Activated T-helper 1 cell treated with anti-CD3 and anti-CD28 coated beads, Interleukin-12 subunit alpha, Interleukin-12 subunit beta, Interleukin-2, Interleukin-4 antibody, amounts not matched to agents 30 ng/mL and 10 ng/mL and 1 ng/mL, durations not matched to agents 14 hours and 24 hours and 36 hours (primary cell): ENCODE results near the gene ITCH. TPM values are rescaled to one million over a fixed set of nuclear protein-coding genes. Genes with fewer than 3 reads are reported as not detected.
"Not testable (repeated sequence)": the region's sequence is repeated elsewhere in the genome, so short reads cannot be mapped to it uniquely, and the experiment has no call there.

Experiments used
- DNase-seq: peaks from one replicate; pipeline ENCODE4 v3.0.0; 2021; ENCODE audit warnings: low spot score
- H3K27ac Mint-ChIP-seq: one replicate; pipeline ENCODE4 v1.8.0; 2021; ENCODE audit warnings: mild to moderate bottlenecking, mixed read lengths
- H3K27me3 Mint-ChIP-seq: one replicate; pipeline ENCODE4 v1.8.0; 2022; ENCODE audit warnings: mild to moderate bottlenecking, moderate library complexity, mixed read lengths; ENCODE audit not compliant: insufficient read depth
- H3K36me3 Mint-ChIP-seq: one replicate; pipeline ENCODE4 v1.8.0; 2021; ENCODE audit warnings: low read depth, mixed read lengths
- H3K4me1 Mint-ChIP-seq: one replicate; pipeline ENCODE4 v1.8.0; 2021; ENCODE audit warnings: low read depth, mixed read lengths
- H3K4me3 Mint-ChIP-seq: one replicate; pipeline ENCODE4 v1.8.0; 2021; ENCODE audit warnings: mild to moderate bottlenecking, moderate library complexity, mixed read lengths
- H3K9me3 Mint-ChIP-seq: one replicate; pipeline ENCODE4 v1.8.0; 2021; ENCODE audit warnings: mixed read lengths
- intact Hi-C: fragments of 100-400 bp; cut with micrococcal nuclease; formaldehyde crosslinking; loops from one replicate; pipeline ENCODE4 v1.15.1; 2024
- total RNA-seq: library from RNA; stranded (reverse); gene quantifications from 2 replicates; pipeline ENCODE4 v1.2.3, GENCODE V29; 2022

Gene ITCH
- total RNA-seq, 1 donor from 2014 or later, result 55.6 TPM

DNA sequence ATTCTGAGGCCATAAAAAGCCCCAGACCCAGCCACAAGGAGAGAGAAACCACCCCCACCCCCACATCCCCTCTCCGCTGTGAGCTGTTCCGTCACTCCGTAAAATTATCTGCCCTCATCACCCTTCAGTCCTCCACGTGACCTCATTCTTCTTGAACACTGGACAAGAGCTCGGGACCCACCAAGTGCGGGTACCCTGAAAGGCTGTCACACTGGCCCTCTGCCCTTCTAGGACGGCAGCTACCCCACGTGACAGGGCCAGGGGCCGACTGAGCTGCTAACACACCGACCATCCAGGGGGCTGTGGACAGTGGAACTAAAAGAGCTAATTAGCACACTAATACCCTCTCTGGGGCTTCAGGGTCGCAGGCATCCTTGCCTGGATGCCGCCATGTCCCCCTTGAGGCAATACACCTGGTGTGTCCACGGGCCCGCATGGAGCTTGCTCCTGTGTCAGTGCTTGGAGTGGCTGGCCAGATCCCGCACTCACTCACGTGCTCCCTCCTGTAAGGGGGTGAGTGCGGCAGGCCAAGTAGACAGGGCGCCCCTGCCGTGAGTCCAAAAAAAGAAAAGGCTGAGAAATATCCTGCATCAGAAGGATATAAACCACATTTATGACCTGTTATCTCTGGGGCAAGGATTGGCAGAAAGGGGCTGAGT, 30.7 kb upstream of the ITCH start:
- no peaks in the 10 kb centered on the region for H3K27me3 Mint-ChIP-seq
- H3K4me3 Mint-ChIP-seq, result no peak overlapping the region
- no peaks in the 10 kb centered on the region for H3K9me3 Mint-ChIP-seq
- no peaks in the 10 kb centered on the region for H3K36me3 Mint-ChIP-seq
- intact Hi-C loops, result no loop called here
- no peak for DNase-seq
- H3K27ac Mint-ChIP-seq, result no peak overlapping the region
- no peaks in the 10 kb centered on the region for H3K4me1 Mint-ChIP-seq

DNA sequence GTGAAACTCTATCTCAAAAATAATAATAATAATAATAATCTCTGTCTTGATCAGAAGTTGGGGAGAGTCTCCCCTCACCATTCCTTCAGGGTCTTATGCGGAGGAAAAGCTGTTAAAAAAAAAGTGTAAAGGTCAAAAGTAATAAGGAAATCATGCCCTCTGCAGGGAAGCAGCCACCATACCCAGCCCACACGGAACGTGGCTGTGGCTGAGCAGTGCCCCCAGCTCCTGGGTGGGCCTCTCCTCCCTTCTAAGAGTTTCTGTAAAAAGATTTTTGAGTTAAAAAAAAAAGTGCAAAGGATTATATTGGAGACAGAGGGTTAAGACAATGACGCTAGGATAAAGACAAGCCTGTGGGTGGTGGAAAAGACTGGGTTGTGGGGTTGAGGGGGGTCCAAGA, 29.3 kb upstream of the ITCH start:
- H3K27ac Mint-ChIP-seq, result no peak overlapping the region
- intact Hi-C loops, result no loop called here
- no peaks in the 10 kb centered on the region for H3K36me3 Mint-ChIP-seq
- H3K9me3 Mint-ChIP-seq, result no peaks in the 10 kb centered on the region
- H3K27me3 Mint-ChIP-seq, result no peaks in the 10 kb centered on the region
- H3K4me1 Mint-ChIP-seq, result no peaks in the 10 kb centered on the region
- no peak for DNase-seq
- H3K4me3 Mint-ChIP-seq, result no peak overlapping the region

DNA sequence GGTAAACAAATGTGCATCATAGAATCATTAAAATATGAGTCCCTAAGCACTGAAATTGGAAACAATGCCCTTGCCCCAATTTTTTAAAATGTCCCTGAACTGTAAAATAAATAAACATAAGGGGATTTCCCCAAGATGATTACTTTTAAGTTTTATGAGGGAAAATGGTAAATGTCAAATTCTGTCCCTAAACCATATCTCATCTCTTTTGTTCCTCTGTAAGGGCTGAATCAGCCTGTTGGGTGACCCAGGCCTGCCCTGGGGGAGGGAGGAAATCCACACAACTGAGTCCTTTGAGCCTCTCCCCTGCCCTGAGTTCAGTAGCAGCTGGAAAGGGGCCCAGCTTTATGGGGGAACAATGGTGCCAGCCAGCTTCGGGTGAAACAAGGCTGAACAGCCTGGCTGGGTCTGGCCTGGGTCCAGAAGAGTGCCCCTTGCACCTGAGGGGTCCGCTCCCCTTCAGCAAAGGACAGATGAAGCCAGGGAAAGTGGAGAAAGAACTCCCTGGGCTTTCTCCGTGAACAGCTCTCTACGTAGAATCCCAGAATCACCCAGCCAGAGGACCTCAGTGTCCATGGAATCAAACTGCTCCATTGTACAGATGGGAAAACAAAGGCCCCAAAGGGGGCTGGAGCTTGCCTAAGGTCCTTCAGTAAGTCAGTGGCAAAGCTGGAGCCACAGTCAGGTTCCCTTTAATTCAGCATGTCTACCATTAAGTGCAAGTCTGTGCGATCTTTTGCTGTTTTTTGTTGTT, 28.2 kb upstream of the ITCH start:
- Mint-ChIP-seq H3K36me3 (no peaks in the 10 kb centered on the region), H3K4me3 (no peak overlapping the region), H3K27me3 (no peaks in the 10 kb centered on the region), H3K4me1 (no peaks in the 10 kb centered on the region), H3K9me3 (no peaks in the 10 kb centered on the region), H3K27ac (no peak overlapping the region)
- DNase-seq, result no peak
- intact Hi-C loops, result no loop called here

DNA sequence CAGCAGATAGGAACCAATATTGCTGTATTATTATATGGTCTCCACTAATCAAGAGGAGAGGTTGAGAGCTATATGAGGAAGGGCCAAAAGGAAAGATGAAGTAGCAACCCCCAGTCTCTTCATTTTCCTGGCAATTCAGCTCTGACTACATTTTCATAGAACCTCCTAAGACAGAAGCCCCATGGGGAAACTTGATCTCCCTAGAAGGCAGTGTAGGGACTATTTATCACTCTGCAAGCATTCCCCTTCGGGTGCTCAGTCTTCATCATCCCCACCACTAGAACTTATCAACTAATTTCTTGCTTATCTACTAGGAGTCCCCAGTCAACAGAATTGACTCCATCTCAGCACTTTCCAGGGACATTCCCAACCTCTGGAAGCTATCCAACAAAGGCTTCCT, 25.5 kb upstream of the ITCH start:
- no peak overlapping the region for H3K27ac Mint-ChIP-seq

DNA sequence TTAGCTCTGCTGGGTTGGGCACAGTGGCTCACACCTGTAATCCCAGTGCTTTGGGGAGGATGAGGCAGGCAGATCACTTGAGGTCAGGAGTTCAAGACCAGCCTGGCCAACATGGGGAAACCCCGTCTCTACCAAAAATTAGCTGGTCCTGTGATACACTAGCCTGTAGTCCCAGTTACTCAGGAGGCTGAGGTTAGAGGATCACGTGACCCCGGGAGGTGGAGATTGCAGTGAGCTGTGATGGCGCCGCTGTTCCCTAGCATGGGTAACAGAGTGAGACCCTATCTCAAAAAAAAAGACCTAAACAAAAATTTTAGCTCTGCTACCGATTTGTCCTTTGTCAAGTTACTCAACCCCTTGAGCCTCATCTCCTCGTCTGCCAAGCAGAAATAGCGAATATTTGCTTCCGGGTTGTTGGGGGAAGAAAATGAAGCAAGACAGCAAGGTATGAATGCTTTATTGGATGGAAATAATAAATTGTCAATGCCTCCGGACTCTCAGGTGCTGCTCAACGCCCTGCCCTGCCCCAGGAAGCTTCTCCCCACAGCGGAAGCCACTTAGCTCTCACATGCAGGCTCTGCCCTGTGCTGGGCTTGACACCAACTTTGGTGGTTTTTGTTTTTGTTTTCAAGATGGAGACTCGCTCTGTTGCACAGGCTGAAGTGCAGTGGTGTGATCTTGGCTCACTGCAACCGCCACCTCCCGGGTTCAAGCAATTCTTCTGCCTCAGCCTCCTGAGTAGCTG, 24.9 kb upstream of the ITCH start:
- Mint-ChIP-seq H3K36me3 (no peaks in the 10 kb centered on the region), H3K4me3 (no peak overlapping the region), H3K9me3 (no peaks in the 10 kb centered on the region), H3K27me3 (no peaks in the 10 kb centered on the region), H3K27ac (no peak overlapping the region), H3K4me1 (no peaks in the 10 kb centered on the region)
- DNase-seq, result no peak
- intact Hi-C loops, result no loop called here

More for the DNA sequence above, 25.5 kb upstream of the ITCH start:
- H3K9me3 Mint-ChIP-seq, result no peaks in the 10 kb centered on the region
- H3K36me3 Mint-ChIP-seq, result no peaks in the 10 kb centered on the region
- intact Hi-C loops, result no loop called here
- H3K4me3 Mint-ChIP-seq, result no peak overlapping the region
- H3K27me3 Mint-ChIP-seq, result no peaks in the 10 kb centered on the region
- H3K4me1 Mint-ChIP-seq, result no peaks in the 10 kb centered on the region
- no peak for DNase-seq

DNA sequence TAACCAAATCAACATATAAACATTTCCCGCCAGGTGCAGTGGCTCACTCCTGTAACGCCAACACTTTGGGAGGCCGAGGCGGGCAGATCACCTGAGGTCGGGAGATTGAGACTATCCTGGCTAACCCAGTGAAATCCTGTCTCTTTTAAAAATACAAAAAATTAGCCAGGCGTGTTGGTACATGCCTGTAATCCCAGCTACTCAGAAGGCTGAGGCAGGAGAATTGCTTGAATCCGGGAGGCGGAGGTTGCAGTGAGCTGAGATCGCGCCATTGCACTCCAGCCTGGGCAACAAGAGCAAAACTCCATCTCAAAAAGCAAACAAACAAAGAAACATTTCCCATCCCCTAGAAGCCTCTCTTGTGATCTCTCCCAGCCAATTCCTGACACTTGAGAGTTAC, 22.3 kb upstream of the ITCH start:
- not testable (repeated sequence) for H3K4me3 Mint-ChIP-seq, DNase-seq

DNA sequence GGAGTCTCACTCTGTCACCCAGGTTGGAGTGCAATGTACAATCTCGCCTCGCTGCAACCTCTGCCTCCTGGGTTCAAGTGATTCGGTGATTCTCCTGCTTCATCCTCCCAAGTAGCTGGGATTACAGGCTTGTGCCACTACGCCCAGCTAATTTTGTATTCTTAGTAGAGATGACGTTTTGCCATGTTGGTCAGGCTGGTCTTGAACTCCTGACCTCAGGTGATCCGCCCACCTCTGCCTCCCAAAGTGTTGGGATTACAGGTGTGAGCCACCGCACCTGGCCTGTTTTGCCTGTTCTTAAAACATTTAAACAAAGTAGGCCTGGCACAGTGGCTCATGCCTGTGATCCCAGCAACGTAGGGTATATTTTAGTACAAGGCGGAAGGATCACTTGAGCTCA, 21.9 kb upstream of the ITCH start:
- not testable (repeated sequence) for H3K4me1 Mint-ChIP-seq

More for the DNA sequence above, 22.3 kb upstream of the ITCH start:
- H3K9me3 Mint-ChIP-seq, H3K36me3 Mint-ChIP-seq, H3K4me1 Mint-ChIP-seq, H3K27ac Mint-ChIP-seq, H3K27me3 Mint-ChIP-seq, intact Hi-C loops: not testable (repeated sequence)

DNA sequence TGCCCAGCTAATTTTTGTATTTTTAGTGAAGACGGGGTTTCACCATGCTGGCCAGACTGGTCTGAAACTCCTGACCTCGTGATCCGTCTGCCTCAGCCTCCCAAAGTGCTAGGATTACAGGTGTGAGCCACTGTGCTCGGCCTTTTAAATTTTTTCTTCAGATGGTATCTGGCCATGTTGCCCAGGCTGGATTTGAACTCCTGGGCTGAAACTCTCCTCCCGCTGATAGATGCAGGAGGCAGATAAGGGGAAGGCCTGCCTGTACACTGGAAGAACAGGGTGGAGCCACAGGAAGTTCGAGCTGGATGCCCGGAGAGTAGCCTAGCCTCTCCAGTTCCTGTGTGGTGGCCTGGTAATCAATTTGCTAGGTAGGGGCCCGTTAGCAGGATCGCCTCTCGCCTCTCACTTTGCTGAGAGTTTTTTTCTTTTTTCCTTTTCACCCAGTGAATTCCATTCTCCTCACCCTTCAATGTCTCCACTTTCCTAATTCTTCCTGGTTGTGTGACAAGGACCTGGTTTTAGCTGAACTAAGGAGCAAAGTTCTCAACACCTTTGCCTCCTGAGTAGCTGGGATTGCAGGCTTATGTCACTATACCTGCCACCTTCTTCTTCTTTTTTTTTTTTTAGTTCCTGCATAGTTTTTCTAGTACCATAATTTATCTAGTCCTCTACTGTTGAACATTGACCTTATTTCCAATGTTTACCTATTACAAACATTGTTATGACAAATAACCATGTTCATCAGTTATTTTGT, 19.4 kb upstream of the ITCH start:
- Mint-ChIP-seq H3K9me3 (no peaks in the 10 kb centered on the region), H3K4me1 (no peaks in the 10 kb centered on the region), H3K27ac (no peak overlapping the region), H3K36me3 (no peaks in the 10 kb centered on the region), H3K27me3 (no peaks in the 10 kb centered on the region), H3K4me3 (no peak overlapping the region)
- intact Hi-C loops, result no loop called here
- no peak for DNase-seq

More for the DNA sequence above, 21.9 kb upstream of the ITCH start:
- H3K4me3 Mint-ChIP-seq, intact Hi-C loops, DNase-seq, H3K27me3 Mint-ChIP-seq, H3K36me3 Mint-ChIP-seq, H3K9me3 Mint-ChIP-seq, H3K27ac Mint-ChIP-seq: not testable (repeated sequence)

DNA sequence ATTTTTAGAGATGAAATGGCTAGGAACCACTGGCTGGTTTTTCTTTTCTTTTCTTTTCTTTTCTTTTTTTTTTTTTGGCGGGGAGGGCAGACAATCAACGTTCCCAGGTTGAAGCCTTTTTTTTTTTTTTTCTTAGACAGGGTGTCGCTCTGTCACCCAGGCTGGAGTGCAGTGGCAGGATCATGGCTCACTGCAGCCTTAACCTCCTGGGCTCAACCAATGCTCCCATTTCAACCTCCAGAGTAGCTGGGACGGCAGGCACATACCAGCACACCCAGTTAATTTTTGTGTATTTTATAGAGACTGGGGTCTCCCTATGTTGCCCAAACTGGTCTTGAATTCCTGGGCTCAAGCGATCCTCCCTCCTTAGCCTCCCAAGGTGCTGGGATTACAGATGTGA, 18.8 kb upstream of the ITCH start:
- Mint-ChIP-seq H3K4me1 (no peaks in the 10 kb centered on the region), H3K4me3 (no peak overlapping the region), H3K27me3 (no peaks in the 10 kb centered on the region), H3K36me3 (no peaks in the 10 kb centered on the region), H3K27ac (no peak overlapping the region), H3K9me3 (no peaks in the 10 kb centered on the region)
- DNase-seq, result no peak
- intact Hi-C loops, result no loop called here

DNA sequence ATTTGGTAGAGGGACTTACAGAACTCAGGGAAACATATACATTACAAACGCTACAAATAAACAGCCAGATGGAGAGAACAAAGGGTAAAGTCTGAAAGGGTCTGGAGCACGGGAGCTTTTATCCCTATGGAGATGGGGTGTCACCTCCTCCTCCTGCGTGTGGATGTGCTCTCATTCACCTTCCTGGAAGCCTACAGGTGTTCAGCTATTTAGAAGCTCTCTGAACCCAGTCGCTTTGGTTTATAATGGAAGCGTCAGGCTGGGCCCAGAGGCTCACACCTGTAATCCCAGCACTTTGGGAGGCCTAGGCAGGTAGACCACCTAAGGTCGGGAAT, 17.7 kb upstream of the ITCH start:
- intact Hi-C loops, result no loop called here
- no peak for DNase-seq
- Mint-ChIP-seq H3K36me3 (no peaks in the 10 kb centered on the region), H3K4me3 (no peak overlapping the region), H3K27me3 (no peaks in the 10 kb centered on the region), H3K4me1 (peaks cover 9% of the 10 kb centered on the region), H3K9me3 (no peaks in the 10 kb centered on the region), H3K27ac (no peak overlapping the region)

DNA sequence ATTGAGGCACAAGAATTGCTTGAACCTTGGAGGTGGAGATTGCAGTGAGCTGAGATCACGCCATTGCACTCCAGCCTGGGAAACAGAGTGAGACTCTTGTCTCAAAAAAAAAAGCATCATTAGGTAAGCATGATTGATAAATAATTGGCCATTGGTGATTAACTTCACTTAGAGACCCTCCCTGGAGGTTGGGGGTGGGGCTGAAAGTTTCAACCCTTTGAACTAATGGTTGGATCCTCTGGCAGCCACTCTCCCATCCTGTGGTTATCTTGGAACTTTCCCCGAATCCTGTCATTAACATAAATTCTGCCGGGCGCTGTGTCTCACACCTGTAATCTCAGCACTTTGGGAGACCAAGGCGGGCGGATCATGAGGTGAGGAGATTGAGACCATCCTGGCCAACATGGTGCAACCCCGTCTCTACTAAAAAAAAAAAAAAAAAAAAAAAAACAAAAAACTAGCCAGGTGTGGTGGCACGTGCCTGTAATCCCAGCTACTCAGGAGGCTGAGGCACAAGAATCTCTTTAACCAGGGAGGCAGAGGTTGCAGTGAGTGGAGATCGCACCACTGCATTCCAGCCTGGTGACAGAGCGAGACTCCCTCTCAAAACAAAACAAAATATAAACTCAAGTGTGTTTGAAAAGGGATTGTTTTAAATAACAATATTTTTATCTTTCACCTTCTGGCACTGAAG, 17.1 kb upstream of the ITCH start:
- DNase-seq, H3K27me3 Mint-ChIP-seq, H3K27ac Mint-ChIP-seq, H3K36me3 Mint-ChIP-seq, intact Hi-C loops, H3K4me3 Mint-ChIP-seq, H3K9me3 Mint-ChIP-seq, H3K4me1 Mint-ChIP-seq: not testable (repeated sequence)

DNA sequence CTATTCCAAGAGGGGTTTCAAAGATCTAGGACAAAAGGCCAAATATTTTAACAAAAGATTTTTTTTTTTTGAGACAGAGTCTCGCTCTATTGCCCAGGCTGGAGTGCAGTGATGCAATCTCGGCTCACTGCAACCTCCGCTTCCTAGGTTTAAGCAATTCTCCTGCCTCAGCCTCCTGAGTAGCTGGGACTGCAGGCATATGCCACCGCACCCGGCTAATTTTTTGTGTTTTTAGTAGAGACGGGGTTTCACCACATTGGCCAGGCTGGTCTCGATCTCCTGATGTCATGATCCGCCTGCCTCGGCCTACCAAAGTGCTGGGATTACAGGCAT, 16.6 kb upstream of the ITCH start:
- H3K4me3 Mint-ChIP-seq, DNase-seq, H3K4me1 Mint-ChIP-seq, H3K9me3 Mint-ChIP-seq, intact Hi-C loops, H3K27ac Mint-ChIP-seq, H3K36me3 Mint-ChIP-seq, H3K27me3 Mint-ChIP-seq: not testable (repeated sequence)
